Inflammatory macrophage treated with lipopolysaccharide for 1 hour (primary cell): ENCODE results near the gene ITGAD.

ENCODE experiments used
- DNase-seq, 2 donors: peaks; one replicate each; pipeline ENCODE4 v3.0.0-alpha.2; 2020 to 2022

ITGAD gene

GRCh38 chr16:31365131-31365865 lies 27.8 kb upstream of the ITGAD start:
- DNase-seq: no peak

- peak; percentile 83 to 93 for DNase-seq
Observed at GRCh38 chr16:31367853-31368252, 25.3 kb upstream of the ITGAD start.

DNA sequence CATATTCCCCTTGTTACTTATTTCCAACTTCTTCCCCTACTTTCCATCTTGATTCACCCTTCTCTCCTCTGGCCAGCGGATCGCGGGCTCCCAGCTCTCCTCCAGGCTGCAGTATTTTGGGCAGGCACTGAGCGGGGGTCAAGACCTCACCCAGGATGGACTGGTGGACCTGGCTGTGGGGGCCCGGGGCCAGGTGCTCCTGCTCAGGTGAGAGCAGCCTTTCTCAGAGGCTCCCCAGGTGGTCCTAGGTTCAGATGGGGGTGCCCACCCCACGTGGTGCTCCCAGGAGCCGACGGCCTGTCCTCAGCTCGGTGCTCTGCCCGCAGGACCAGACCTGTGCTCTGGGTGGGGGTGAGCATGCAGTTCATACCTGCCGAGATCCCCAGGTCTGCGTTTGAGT lies 22.1 kb upstream of the ITGAD start:
- DNase-seq: no peak

GRCh38 chr16:31371619-31372484 lies 21.3 kb upstream of the ITGAD start:
- DNase-seq: no peak

- no peak for DNase-seq
Observed at GRCh38 chr16:31373235-31373634, 19.9 kb upstream of the ITGAD start.

- no peak for DNase-seq
Observed at GRCh38 chr16:31375231-31375630, 17.9 kb upstream of the ITGAD start.

- no peak for DNase-seq
Observed at GRCh38 chr16:31376705-31377104, 16.4 kb upstream of the ITGAD start.

DNA sequence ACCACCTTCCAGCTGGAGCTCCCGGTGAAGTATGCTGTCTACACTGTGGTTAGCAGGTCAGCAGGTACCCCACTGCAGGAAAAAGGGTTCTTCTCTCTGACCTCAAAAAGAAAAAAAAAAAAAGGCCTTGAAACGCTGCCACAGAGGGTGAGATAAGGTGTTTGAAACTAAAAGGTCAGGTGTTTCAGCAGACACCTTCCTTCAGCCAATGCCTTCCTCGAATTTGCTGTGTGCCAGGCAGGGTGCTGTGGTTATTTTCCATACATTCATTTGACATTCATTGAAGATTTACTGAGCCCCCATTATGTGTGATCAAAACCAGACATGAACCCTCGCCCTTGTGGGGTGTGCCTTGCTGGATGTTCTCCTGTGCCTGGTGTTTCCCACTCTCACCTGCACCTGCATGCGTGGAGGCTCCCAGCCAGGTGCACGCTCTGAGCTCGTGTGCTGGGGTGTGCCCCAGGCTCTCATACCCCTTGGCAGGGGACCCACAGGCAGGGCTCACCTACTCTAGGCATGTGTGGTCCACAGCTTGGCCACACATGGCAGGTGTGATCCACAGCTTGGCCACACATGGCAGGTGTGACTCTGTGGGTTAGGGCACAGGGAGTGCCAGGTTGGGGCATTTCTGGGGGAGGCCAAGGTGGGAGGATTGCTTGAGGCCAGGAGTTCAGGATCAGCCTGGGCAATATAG lies 15.8 kb upstream of the ITGAD start:
- no peak for DNase-seq

DNA sequence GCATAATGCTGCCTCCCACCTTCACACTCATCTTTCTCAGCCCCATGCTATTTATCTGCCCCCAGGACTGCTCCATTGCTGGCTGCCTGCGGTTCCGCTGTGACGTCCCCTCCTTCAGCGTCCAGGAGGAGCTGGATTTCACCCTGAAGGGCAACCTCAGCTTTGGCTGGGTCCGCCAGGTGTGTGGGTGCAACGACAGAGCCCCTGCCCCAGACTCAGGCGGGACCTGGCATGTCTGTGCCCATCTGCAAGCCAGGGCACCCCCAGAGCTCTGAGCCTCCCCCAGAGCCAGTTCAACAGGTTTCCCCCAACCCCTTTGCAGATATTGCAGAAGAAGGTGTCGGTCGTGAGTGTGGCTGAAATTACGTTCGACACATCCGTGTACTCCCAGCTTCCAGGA lies 12.9 kb upstream of the ITGAD start:
- DNase-seq: no peak

DNA sequence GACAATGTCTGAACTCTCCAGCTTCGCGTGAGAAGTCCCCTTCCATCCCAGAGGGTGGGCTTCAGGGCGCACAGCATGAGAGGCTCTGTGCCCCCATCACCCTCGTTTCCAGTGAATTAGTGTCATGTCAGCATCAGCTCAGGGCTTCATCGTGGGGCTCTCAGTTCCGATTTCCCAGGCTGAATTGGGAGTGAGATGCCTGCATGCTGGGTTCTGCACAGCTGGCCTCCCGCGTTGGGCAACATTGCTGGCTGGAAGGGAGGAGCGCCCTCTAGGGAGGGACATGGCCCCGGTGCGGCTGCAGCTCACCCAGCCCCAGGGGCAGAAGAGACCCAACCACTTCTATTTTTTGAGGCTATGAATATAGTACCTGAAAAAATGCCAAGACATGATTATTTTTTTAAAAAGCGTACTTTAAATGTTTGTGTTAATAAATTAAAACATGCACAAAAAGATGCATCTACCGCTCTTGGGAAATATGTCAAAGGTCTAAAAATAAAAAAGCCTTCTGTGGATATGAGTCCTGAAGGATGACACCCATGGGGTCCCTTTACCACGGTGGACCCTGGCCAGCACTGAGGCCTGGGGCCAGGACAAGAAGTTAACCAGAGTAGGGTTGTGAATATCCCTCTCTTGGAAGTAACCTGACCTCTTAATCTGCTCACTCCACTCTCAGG lies 10.5 kb upstream of the ITGAD start:
- DNase-seq: peak; percentile 38 to 70

GRCh38 chr16:31385680-31386079 lies 7.5 kb upstream of the ITGAD start:
- no peak for DNase-seq

DNA sequence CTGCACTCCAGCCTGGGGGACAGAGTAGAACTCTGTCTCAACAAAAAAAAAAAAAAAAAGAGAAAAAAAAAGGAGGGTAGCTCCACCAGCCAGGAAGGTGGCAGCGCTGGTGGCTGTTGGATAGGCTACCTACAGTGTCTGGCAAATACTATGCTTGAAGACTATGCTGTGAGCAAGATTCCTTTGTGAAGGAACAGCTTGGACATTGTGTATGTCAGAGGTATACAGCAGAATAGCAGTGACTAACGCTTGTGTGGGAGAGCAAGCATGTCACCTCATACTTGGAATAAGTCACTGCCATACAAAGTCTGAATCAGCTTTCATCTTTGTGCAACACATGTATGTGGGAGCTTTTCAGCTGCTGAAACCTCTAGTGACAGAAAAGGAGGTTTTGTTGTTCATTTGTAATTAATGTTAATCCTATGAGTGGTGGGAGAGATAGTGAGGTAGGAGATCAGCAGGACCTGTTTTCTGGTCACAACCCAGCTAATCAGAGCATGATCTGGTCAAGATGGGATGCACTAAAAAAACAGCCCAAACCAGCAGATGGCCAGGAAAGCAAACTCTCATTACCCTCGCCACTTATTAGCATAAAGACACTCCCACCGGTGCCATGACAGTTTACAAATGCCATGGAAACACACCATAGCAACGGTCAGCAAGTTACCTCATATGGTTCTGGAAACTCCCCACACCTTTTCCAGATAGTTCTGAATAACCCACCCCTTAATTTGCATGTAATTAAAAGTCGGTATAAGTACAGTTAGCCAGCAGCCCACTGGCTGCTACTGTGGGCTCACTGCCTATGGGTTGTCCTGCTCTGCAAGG lies 6.8 kb upstream of the ITGAD start:
- DNase-seq: peak; percentile 80 to 95

DNA sequence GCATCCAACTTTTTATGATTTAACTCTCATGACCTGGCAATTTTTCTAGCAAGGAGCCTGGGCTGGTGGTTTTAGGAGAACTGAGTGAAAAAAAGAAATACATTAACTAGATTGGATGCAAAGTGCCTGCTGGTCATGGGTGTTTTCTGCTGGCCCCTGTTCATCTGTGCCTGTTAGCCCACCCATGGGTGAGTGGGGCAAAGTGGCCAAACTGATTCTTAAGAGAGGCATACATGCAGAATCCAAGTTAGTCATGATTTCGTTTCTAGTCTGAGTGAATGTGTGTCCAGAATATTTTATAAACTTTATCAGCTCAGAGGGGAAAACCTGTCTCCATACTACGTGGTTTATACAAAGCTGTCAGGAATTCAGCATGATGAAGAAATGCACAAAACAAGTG lies 4.6 kb upstream of the ITGAD start:
- no peak for DNase-seq

- DNase-seq: no peak
Observed at GRCh38 chr16:31390504-31391041, 2.6 kb upstream of the ITGAD start.

DNA sequence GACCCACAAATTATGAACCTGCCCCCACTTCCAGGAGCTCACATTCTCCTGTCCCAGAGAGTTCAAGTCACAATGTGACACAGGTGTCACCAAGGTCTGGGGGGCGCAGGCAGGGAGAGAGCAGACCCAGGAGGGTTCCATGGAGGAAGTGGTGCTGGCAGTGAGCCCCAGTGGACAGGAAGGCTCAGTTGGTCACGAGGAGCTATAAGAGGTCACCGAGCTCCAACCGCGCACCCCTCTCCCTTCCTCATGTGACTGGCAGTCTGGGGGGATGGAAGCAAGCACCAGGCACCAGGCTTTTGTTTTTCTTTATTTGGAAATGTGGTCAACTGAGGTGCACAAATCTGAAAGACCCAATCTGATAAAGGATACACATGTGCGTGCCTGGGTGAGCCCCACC lies 2.5 kb downstream of the ITGAD start:
- peak in 1 of 2 donors; percentile 31 for DNase-seq

GRCh38 chr16:31397096-31397660 lies 4.0 kb downstream of the ITGAD start:
- peak; percentile 77 to 79 for DNase-seq

GRCh38 chr16:31397701-31398100 lies 4.6 kb downstream of the ITGAD start:
- DNase-seq: no peak

DNA sequence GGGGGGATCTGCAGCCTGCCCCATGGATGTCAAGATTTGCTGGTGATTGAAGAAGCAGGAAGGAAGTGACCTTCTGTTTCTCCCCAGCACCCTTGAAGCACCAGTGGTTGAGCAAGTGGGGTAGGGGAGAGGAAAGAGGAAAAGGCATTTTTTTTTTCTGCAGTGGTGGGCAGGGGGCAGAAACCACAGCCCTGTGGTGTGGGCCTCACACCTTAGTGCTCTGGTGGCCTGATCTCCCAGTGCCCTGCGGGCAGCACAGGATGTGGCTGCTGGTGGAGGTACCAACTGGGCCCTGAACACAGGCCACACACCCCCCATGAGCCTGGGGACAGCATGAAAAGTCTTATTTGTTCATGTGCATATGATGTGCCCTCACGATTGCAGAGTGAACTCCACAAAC lies 7.1 kb downstream of the ITGAD start:
- DNase-seq: peak in 1 of 2 donors; percentile 25

GRCh38 chr16:31401436-31401835 lies 8.3 kb downstream of the ITGAD start:
- DNase-seq: no peak

GRCh38 chr16:31402687-31403086 lies 9.6 kb downstream of the ITGAD start:
- DNase-seq: no peak

GRCh38 chr16:31403590-31404352 lies 10.6 kb downstream of the ITGAD start:
- DNase-seq: no peak
